Activated T-cell treated with anti-CD3 and anti-CD28 coated beads, Interleukin-2, amount 50 U/mL, for 24 hours (primary cell): ENCODE measurements around the gene DDO.

Source experiments
- DNase-seq: peaks from one replicate; pipeline ENCODE4 v3.0.0-alpha.2; 2020
- H3K27ac Mint-ChIP-seq: 2 replicates; pipeline ENCODE4 v1.8.0; 2020; ENCODE audit warnings: mild to moderate bottlenecking, mixed read lengths
- H3K27me3 Mint-ChIP-seq: 2 replicates; pipeline ENCODE4 v1.8.0; 2020; ENCODE audit warnings: mixed read lengths
- H3K36me3 Mint-ChIP-seq: 2 replicates; pipeline ENCODE4 v1.8.0; 2020; ENCODE audit warnings: low read depth, mixed read lengths
- H3K4me1 Mint-ChIP-seq: 2 replicates; pipeline ENCODE4 v1.8.0; 2020; ENCODE audit warnings: low read depth, mixed read lengths
- H3K4me3 Mint-ChIP-seq: 2 replicates; pipeline ENCODE4 v1.8.0; 2020; ENCODE audit warnings: mild to moderate bottlenecking, moderate library complexity, mixed read lengths
- H3K9me3 Mint-ChIP-seq: 2 replicates; pipeline ENCODE4 v1.8.0; 2020; ENCODE audit warnings: mixed read lengths

The DDO gene

GRCh38 chr6:110401585-110402176 is 13.7 kb downstream of the DDO start:
- Mint-ChIP-seq H3K9me3 (no peaks in the 10 kb centered on the region), H3K27me3 (peaks cover 14% of the 10 kb centered on the region), H3K4me1 (peaks cover 3% of the 10 kb centered on the region), H3K4me3 (no peak overlapping the region), H3K27ac (no peak overlapping the region), H3K36me3 (no peaks in the 10 kb centered on the region)
- no peak for DNase-seq

GRCh38 chr6:110400208-110400607 is 15.2 kb downstream of the DDO start:
- Mint-ChIP-seq H3K4me3 (peak overlapping the region; percentile 44), H3K27ac (no peak overlapping the region), H3K36me3 (no peaks in the 10 kb centered on the region), H3K4me1 (peaks cover 3% of the 10 kb centered on the region), H3K27me3 (peaks cover 14% of the 10 kb centered on the region), H3K9me3 (no peaks in the 10 kb centered on the region)
- DNase-seq: no peak

GRCh38 chr6:110399219-110400071 is 15.9 kb downstream of the DDO start:
- H3K27me3 Mint-ChIP-seq: peaks cover 13% of the 10 kb centered on the region
- no peaks in the 10 kb centered on the region for H3K9me3 Mint-ChIP-seq
- H3K36me3 Mint-ChIP-seq: no peaks in the 10 kb centered on the region
- peak overlapping the region; percentile 44 for H3K4me3 Mint-ChIP-seq
- peak; percentile 33 for DNase-seq
- H3K27ac Mint-ChIP-seq: no peak overlapping the region
- peaks cover 3% of the 10 kb centered on the region for H3K4me1 Mint-ChIP-seq

- no peak overlapping the region for H3K27ac Mint-ChIP-seq
- no peaks in the 10 kb centered on the region for H3K36me3 Mint-ChIP-seq
- H3K9me3 Mint-ChIP-seq: no peaks in the 10 kb centered on the region
- DNase-seq: no peak
- peaks cover 3% of the 10 kb centered on the region for H3K4me1 Mint-ChIP-seq
- no peak overlapping the region for H3K4me3 Mint-ChIP-seq
- H3K27me3 Mint-ChIP-seq: peaks cover 10% of the 10 kb centered on the region
Observed at GRCh38 chr6:110398778-110399177, 16.6 kb downstream of the DDO start.

GRCh38 chr6:110395221-110395620 is 20.2 kb downstream of the DDO start:
- Mint-ChIP-seq H3K9me3 (no peaks in the 10 kb centered on the region), H3K4me1 (peaks cover 9% of the 10 kb centered on the region), H3K27me3 (peaks cover 2% of the 10 kb centered on the region), H3K27ac (peak overlapping the region; percentile 1), H3K4me3 (no peak overlapping the region), H3K36me3 (no peaks in the 10 kb centered on the region)
- DNase-seq: no peak

GRCh38 chr6:110394409-110394808 is 21.0 kb downstream of the DDO start:
- peaks cover 17% of the 10 kb centered on the region for H3K4me1 Mint-ChIP-seq

GRCh38 chr6:110392727-110393126 is 22.6 kb downstream of the DDO start:
- Mint-ChIP-seq H3K9me3 (no peaks in the 10 kb centered on the region), H3K4me3 (no peak overlapping the region), H3K27me3 (no peaks in the 10 kb centered on the region), H3K36me3 (no peaks in the 10 kb centered on the region), H3K4me1 (peaks cover 20% of the 10 kb centered on the region), H3K27ac (no peak overlapping the region)
- no peak for DNase-seq

More at GRCh38 chr6:110394409-110394808, 21.0 kb downstream of the DDO start:
- no peak for DNase-seq
- no peaks in the 10 kb centered on the region for H3K36me3 Mint-ChIP-seq
- H3K27me3 Mint-ChIP-seq: peaks cover 2% of the 10 kb centered on the region
- no peak overlapping the region for H3K4me3 Mint-ChIP-seq
- H3K9me3 Mint-ChIP-seq: no peaks in the 10 kb centered on the region
- no peak overlapping the region for H3K27ac Mint-ChIP-seq

- H3K4me3 Mint-ChIP-seq: no peak overlapping the region
- no peak overlapping the region for H3K27ac Mint-ChIP-seq
- H3K9me3 Mint-ChIP-seq: no peaks in the 10 kb centered on the region
- H3K36me3 Mint-ChIP-seq: no peaks in the 10 kb centered on the region
- no peak for DNase-seq
- no peaks in the 10 kb centered on the region for H3K27me3 Mint-ChIP-seq
- H3K4me1 Mint-ChIP-seq: peaks cover 20% of the 10 kb centered on the region
Observed at GRCh38 chr6:110390404-110390803, 25.0 kb downstream of the DDO start.

- Mint-ChIP-seq H3K4me1 (peaks cover 20% of the 10 kb centered on the region), H3K36me3 (no peaks in the 10 kb centered on the region), H3K27ac (peak overlapping the region; percentile 22), H3K27me3 (no peaks in the 10 kb centered on the region), H3K4me3 (no peak overlapping the region), H3K9me3 (no peaks in the 10 kb centered on the region)
- no peak for DNase-seq
Observed at GRCh38 chr6:110389689-110390382, 25.5 kb downstream of the DDO start.

- H3K36me3 Mint-ChIP-seq: no peaks in the 10 kb centered on the region
- H3K4me1 Mint-ChIP-seq: peaks cover 20% of the 10 kb centered on the region
- H3K27me3 Mint-ChIP-seq: no peaks in the 10 kb centered on the region
- no peak overlapping the region for H3K4me3 Mint-ChIP-seq
- no peak overlapping the region for H3K27ac Mint-ChIP-seq
- DNase-seq: no peak
- H3K9me3 Mint-ChIP-seq: no peaks in the 10 kb centered on the region
Observed at GRCh38 chr6:110387986-110388385, 27.4 kb downstream of the DDO start.

GRCh38 chr6:110385458-110385863 is 29.9 kb downstream of the DDO start:
- Mint-ChIP-seq H3K27me3 (no peaks in the 10 kb centered on the region), H3K9me3 (no peaks in the 10 kb centered on the region), H3K4me3 (no peak overlapping the region), H3K27ac (no peak overlapping the region), H3K36me3 (no peaks in the 10 kb centered on the region), H3K4me1 (peaks cover 16% of the 10 kb centered on the region)
- DNase-seq: no peak

- H3K27ac Mint-ChIP-seq: no peak overlapping the region
- no peaks in the 10 kb centered on the region for H3K9me3 Mint-ChIP-seq
- DNase-seq: no peak
- H3K36me3 Mint-ChIP-seq: no peaks in the 10 kb centered on the region
- no peak overlapping the region for H3K4me3 Mint-ChIP-seq
- no peaks in the 10 kb centered on the region for H3K27me3 Mint-ChIP-seq
- H3K4me1 Mint-ChIP-seq: no peaks in the 10 kb centered on the region
Observed at GRCh38 chr6:110378552-110378951, 36.8 kb downstream of the DDO start.

- no peak overlapping the region for H3K4me3 Mint-ChIP-seq
- no peak for DNase-seq
- H3K9me3 Mint-ChIP-seq: no peaks in the 10 kb centered on the region
- no peak overlapping the region for H3K27ac Mint-ChIP-seq
- no peaks in the 10 kb centered on the region for H3K36me3 Mint-ChIP-seq
- H3K4me1 Mint-ChIP-seq: peaks cover 24% of the 10 kb centered on the region
- H3K27me3 Mint-ChIP-seq: no peaks in the 10 kb centered on the region
Observed at GRCh38 chr6:110369066-110369465, 46.3 kb downstream of the DDO start.

- H3K27ac Mint-ChIP-seq: no peak overlapping the region
- no peaks in the 10 kb centered on the region for H3K27me3 Mint-ChIP-seq
- H3K4me1 Mint-ChIP-seq: peaks cover 24% of the 10 kb centered on the region
- no peak for DNase-seq
- H3K9me3 Mint-ChIP-seq: no peaks in the 10 kb centered on the region
- H3K36me3 Mint-ChIP-seq: no peaks in the 10 kb centered on the region
- H3K4me3 Mint-ChIP-seq: no peak overlapping the region
Observed at GRCh38 chr6:110368284-110368683, 47.1 kb downstream of the DDO start.

GRCh38 chr6:110367825-110368224 is 47.5 kb downstream of the DDO start:
- peaks cover 24% of the 10 kb centered on the region for H3K4me1 Mint-ChIP-seq
- H3K4me3 Mint-ChIP-seq: no peak overlapping the region
- DNase-seq: no peak
- H3K27ac Mint-ChIP-seq: no peak overlapping the region
- H3K27me3 Mint-ChIP-seq: no peaks in the 10 kb centered on the region
- H3K9me3 Mint-ChIP-seq: no peaks in the 10 kb centered on the region
- H3K36me3 Mint-ChIP-seq: no peaks in the 10 kb centered on the region
